ENCODE measurements around the gene ADAM12.

GRCh38 chr10:126098226-126098581 is 290.1 kb downstream of the ADAM12 start:
- no peak for TF ChIP-seq CTCF (IDR thresholded peaks at IDR 0.05 in 2 of 3, conservative IDR thresholded peaks at IDR 0.05 in 1 of 3; ENCODE audit: control insufficient read depth in 2 of 3, extremely low read depth in 1 of 3, insufficient read depth in 1 of 3, low read depth in 3 of 3, low read length in 3 of 3)
- no peak for TF ChIP-seq PRDM15 (CRISPR knock-in tag; IDR thresholded peaks at IDR 0.05)
- no peak for TF ChIP-seq BCLAF1 (IDR thresholded peaks at IDR 0.05)
- no peak for TF ChIP-seq EZH2 (IDR thresholded peaks at IDR 0.05; ENCODE audit: borderline replicate concordance, control insufficient read depth, low read depth, low read length)
- TF ChIP-seq BMI1 (IDR thresholded peaks at IDR 0.05; ENCODE audit: borderline replicate concordance) = no peak
- no peak for TF ChIP-seq EGR1 (IDR thresholded peaks at IDR 0.05; ENCODE audit: borderline replicate concordance in 1 of 2, low read depth in 2 of 2, low read length in 2 of 2)
- no peak for TF ChIP-seq ZNF274 (IDR thresholded peaks at IDR 0.05; ENCODE audit: insufficient read depth, insufficient read length)
- TF ChIP-seq KDM1A (IDR thresholded peaks at IDR 0.05; ENCODE audit: borderline replicate concordance) = no peak
- TF ChIP-seq RCOR1 (conservative IDR thresholded peaks at IDR 0.05; ENCODE audit: low read depth, low read length) = no peak
- TF ChIP-seq SMC3 (IDR thresholded peaks at IDR 0.05; ENCODE audit: borderline replicate concordance, low read length) = no peak
- TF ChIP-seq HDAC6 (IDR thresholded peaks at IDR 0.05; ENCODE audit: unreplicated experiment) = no peak

All from GM12878 (cell line).